BLaER1 treated with 17β-estradiol and CSF1 and Interleukin-3, amounts not matched to agents 10 nM and 100 nM (cell line): Measurements from ENCODE around the gene RELL2.
"Not testable (repeated sequence)": the region's sequence is repeated elsewhere in the genome, so short reads cannot be mapped to it uniquely, and the experiment has no call there.

Experiments used
- H3K27ac ChIP-seq, 11 experiments: shearing (Covaris generic); formaldehyde crosslinking; 2 replicates each; pipeline ENCODE4 v1.8.1; 2022
- H3K27me3 ChIP-seq, 11 experiments: shearing (Covaris generic); formaldehyde crosslinking; 2 replicates each; pipeline ENCODE4 v1.8.1; 2022
- H3K36me3 ChIP-seq, 11 experiments: shearing (Covaris generic); formaldehyde crosslinking; 2 replicates each; pipeline ENCODE4 v1.8.1; 2022
- H3K4me1 ChIP-seq, 10 experiments: shearing (Covaris generic); formaldehyde crosslinking; 2 replicates each; pipeline ENCODE4 v1.8.1; 2022
- H3K4me2 ChIP-seq, 11 experiments: shearing (Covaris generic); formaldehyde crosslinking; 2 replicates each; pipeline ENCODE4 v1.8.1; 2022
- H3K4me3 ChIP-seq, 10 experiments: shearing (Covaris generic); formaldehyde crosslinking; 2 replicates each; pipeline ENCODE4 v1.8.1; 2022
- H3K9ac ChIP-seq, 11 experiments: shearing (Covaris generic); formaldehyde crosslinking; 2 replicates each; pipeline ENCODE4 v1.8.1; 2022
- H3K9me3 ChIP-seq, 11 experiments: shearing (Covaris generic); formaldehyde crosslinking; replicated peaks in 1 of 11; 2 replicates each; pipeline ENCODE4 v1.8.1; 2022
- H4K20me1 ChIP-seq, 11 experiments: shearing (Covaris generic); formaldehyde crosslinking; 2 replicates each; pipeline ENCODE4 v1.8.1; 2022
- Cebpa-rat ChIP-seq, 11 experiments: shearing (Covaris generic); IDR thresholded peaks; 2 replicates each; pipeline ENCODE4 v1.8.1; 2022

The RELL2 gene

GRCh38 chr5:141603923-141604717 is 32.7 kb upstream of the RELL2 start:
- Histone ChIP-seq H3K9me3 (peaks cover 0 to 12% (median 0%) of the 10 kb centered on the region in 11 experiments; a peak in 4 of 22 replicates), H3K4me1 (peaks cover 93 to 99% (median 97%) of the 10 kb centered on the region in 10 experiments), H3K27ac (peak overlapping the region; percentile 52 to 94 (median 91); a peak in 21 of 22 replicates), H3K4me3 (peak overlapping the region in 7 of 10 experiments; percentile 11 to 51 (median 30); a peak in 11 of 20 replicates), H3K36me3 (peaks cover 0 to 62% (median 33%) of the 10 kb centered on the region in 11 experiments; a peak in 14 of 22 replicates), H3K4me2 (peak overlapping the region; percentile 81 to 96 (median 91)), H3K27me3 (no peaks in the 10 kb centered on the region), H4K20me1 (peaks cover 0 to 22% (median 0%) of the 10 kb centered on the region in 11 experiments; a peak in 3 of 22 replicates), H3K9ac (peak overlapping the region; percentile 51 to 82 (median 75); a peak in 21 of 22 replicates)
- peak; percentile 34 to 94 (median 80); a peak in 19 of 22 replicates for TF ChIP-seq Cebpa-rat (IDR thresholded peaks at IDR 0.05)

- peaks cover 0 to 62% (median 35%) of the 10 kb centered on the region in 11 experiments; a peak in 19 of 22 replicates for H3K36me3 ChIP-seq
- peaks cover 0 to 20% (median 9%) of the 10 kb centered on the region in 11 experiments; a peak in 11 of 22 replicates for H3K9me3 ChIP-seq
Observed at GRCh38 chr5:141605523-141606277, 31.1 kb upstream of the RELL2 start.

GRCh38 chr5:141608046-141608445 is 28.8 kb upstream of the RELL2 start:
- Histone ChIP-seq H3K4me2 (peak overlapping the region; percentile 81 to 96 (median 91)), H3K9me3 (peaks cover 0 to 22% (median 14%) of the 10 kb centered on the region in 11 experiments; a peak in 12 of 22 replicates), H3K27ac (peak overlapping the region; percentile 10 to 94 (median 91); a peak in 21 of 22 replicates), H4K20me1 (peaks cover 0 to 12% (median 0%) of the 10 kb centered on the region in 11 experiments; a peak in 5 of 22 replicates), H3K36me3 (peaks cover 0 to 62% (median 38%) of the 10 kb centered on the region in 11 experiments; a peak in 19 of 22 replicates), H3K4me3 (peak overlapping the region in 3 of 10 experiments; percentile 6 to 22 (median 12); a peak in 5 of 20 replicates), H3K27me3 (no peaks in the 10 kb centered on the region), H3K4me1 (peaks cover 92 to 99% (median 97%) of the 10 kb centered on the region in 10 experiments), H3K9ac (peak overlapping the region; percentile 33 to 82 (median 75); a peak in 20 of 22 replicates)
- TF ChIP-seq Cebpa-rat (IDR thresholded peaks at IDR 0.05) = no peak

More at GRCh38 chr5:141605523-141606277, 31.1 kb upstream of the RELL2 start:
- Histone ChIP-seq H3K27me3 (no peaks in the 10 kb centered on the region), H3K4me1 (peaks cover 93 to 99% (median 96%) of the 10 kb centered on the region in 10 experiments), H3K9ac (peak overlapping the region; percentile 68 to 82 (median 76); a peak in 21 of 22 replicates), H3K4me2 (peak overlapping the region; percentile 81 to 96 (median 91)), H4K20me1 (peaks cover 0 to 7% (median 0%) of the 10 kb centered on the region in 11 experiments; a peak in 2 of 22 replicates), H3K27ac (peak overlapping the region; percentile 78 to 94 (median 91)), H3K4me3 (peak overlapping the region; percentile 32 to 65 (median 47); a peak in 17 of 20 replicates)
- no peak for TF ChIP-seq Cebpa-rat (IDR thresholded peaks at IDR 0.05)

GRCh38 chr5:141608557-141608956 is 28.2 kb upstream of the RELL2 start:
- Histone ChIP-seq H3K36me3 (peaks cover 0 to 62% (median 39%) of the 10 kb centered on the region in 11 experiments; a peak in 19 of 22 replicates), H3K4me3 (peak overlapping the region in 2 of 10 experiments; percentile 12 to 22; a peak in 1 of 20 replicates), H3K9ac (peak overlapping the region; percentile 33 to 82 (median 75); a peak in 19 of 22 replicates), H3K9me3 (peaks cover 0 to 22% (median 14%) of the 10 kb centered on the region in 11 experiments; a peak in 12 of 22 replicates), H3K27me3 (no peaks in the 10 kb centered on the region), H4K20me1 (peaks cover 0 to 13% (median 0%) of the 10 kb centered on the region in 11 experiments; a peak in 5 of 22 replicates), H3K4me2 (peak overlapping the region; percentile 81 to 96 (median 91)), H3K27ac (peak overlapping the region; percentile 10 to 94 (median 91); a peak in 21 of 22 replicates), H3K4me1 (peaks cover 91 to 99% (median 97%) of the 10 kb centered on the region in 10 experiments)
- no peak for TF ChIP-seq Cebpa-rat (IDR thresholded peaks at IDR 0.05)

- H3K27ac ChIP-seq = peak overlapping the region; percentile 11 to 94 (median 91); a peak in 19 of 22 replicates
- peaks cover 0 to 14% (median 0%) of the 10 kb centered on the region in 11 experiments; a peak in 9 of 22 replicates for H4K20me1 ChIP-seq
- peaks cover 90 to 99% (median 97%) of the 10 kb centered on the region in 10 experiments for H3K4me1 ChIP-seq
- peak overlapping the region in 10 of 11 experiments; percentile 30 to 82 (median 74); a peak in 16 of 22 replicates for H3K9ac ChIP-seq
- H3K4me2 ChIP-seq = peak overlapping the region; percentile 81 to 96 (median 91); a peak in 21 of 22 replicates
- peaks cover 0 to 58% (median 37%) of the 10 kb centered on the region in 11 experiments; a peak in 19 of 22 replicates for H3K36me3 ChIP-seq
- TF ChIP-seq Cebpa-rat (IDR thresholded peaks at IDR 0.05) = no peak
- H3K9me3 ChIP-seq = peaks cover 0 to 22% (median 14%) of the 10 kb centered on the region in 11 experiments; a peak in 12 of 22 replicates
- no peak overlapping the region; a peak in 1 of 20 replicates for H3K4me3 ChIP-seq
- no peaks in the 10 kb centered on the region for H3K27me3 ChIP-seq
Observed at GRCh38 chr5:141609044-141609443, 27.8 kb upstream of the RELL2 start.

- peaks cover 0 to 22% (median 14%) of the 10 kb centered on the region in 11 experiments; a peak in 12 of 22 replicates for H3K9me3 ChIP-seq
- peak overlapping the region in 10 of 11 experiments; percentile 6 to 94 (median 92); a peak in 17 of 22 replicates for H3K27ac ChIP-seq
- peaks cover 87 to 99% (median 97%) of the 10 kb centered on the region in 10 experiments for H3K4me1 ChIP-seq
- peaks cover 0 to 22% (median 4%) of the 10 kb centered on the region in 11 experiments; a peak in 10 of 22 replicates for H4K20me1 ChIP-seq
- peaks cover 0 to 63% (median 38%) of the 10 kb centered on the region in 11 experiments; a peak in 19 of 22 replicates for H3K36me3 ChIP-seq
- H3K4me2 ChIP-seq = peak overlapping the region; percentile 81 to 96 (median 91); a peak in 21 of 22 replicates
- peak overlapping the region in 4 of 11 experiments; percentile 15 to 75 (median 48); a peak in 4 of 22 replicates for H3K9ac ChIP-seq
- H3K27me3 ChIP-seq = not testable (repeated sequence)
- 0 out of 20 replicates have a peak overlapping the region, but pooled peaks of 1 of the 10 experiments have one; percentile 38 for H3K4me3 ChIP-seq
Observed at GRCh38 chr5:141609921-141610320, 26.9 kb upstream of the RELL2 start.

- Histone ChIP-seq H3K4me2 (peak overlapping the region; percentile 34 to 95 (median 89)), H3K9me3 (peaks cover 0 to 22% (median 14%) of the 10 kb centered on the region in 11 experiments; a peak in 12 of 22 replicates), H3K27me3 (no peaks in the 10 kb centered on the region), H3K27ac (peak overlapping the region in 10 of 11 experiments; percentile 45 to 94 (median 92); a peak in 20 of 22 replicates), H3K36me3 (peaks cover 0 to 77% (median 42%) of the 10 kb centered on the region in 11 experiments; a peak in 19 of 22 replicates), H3K4me3 (peak overlapping the region in 7 of 10 experiments; percentile 2 to 54 (median 21); a peak in 7 of 20 replicates), H3K9ac (peak overlapping the region in 6 of 11 experiments; percentile 24 to 58 (median 46); a peak in 8 of 22 replicates), H3K4me1 (peaks cover 91 to 100% (median 100%) of the 10 kb centered on the region in 10 experiments), H4K20me1 (peaks cover 0 to 32% (median 15%) of the 10 kb centered on the region in 11 experiments; a peak in 14 of 22 replicates)
- TF ChIP-seq Cebpa-rat (IDR thresholded peaks at IDR 0.05) = no peak
Observed at GRCh38 chr5:141611289-141611688, 25.5 kb upstream of the RELL2 start.
